ENCODE results near the gene ZC3H12C. TPM values are rescaled to one million over a fixed set of nuclear protein-coding genes. Genes with fewer than 3 reads are reported as not detected.

Gene ZC3H12C
- total RNA-seq, 2 experiments from 2014 or later = 0.28 TPM

- Mint-ChIP-seq H3K9me3 (no peaks in the 10 kb centered on the region), H3K4me1 (no peaks in the 10 kb centered on the region), H3K27ac (no peak overlapping the region), H3K4me3 (no peak overlapping the region), H3K36me3 (no peaks in the 10 kb centered on the region), H3K27me3 (peaks cover 14% of the 10 kb centered on the region)
- ATAC-seq (ENCODE audit: low read depth) = no peak
- POLR2A ChIA-PET = no interaction called here
- DNase-seq = no peak
Observed at GRCh38 chr11:110126936-110127335, 33.7 kb downstream of the ZC3H12C start.

DNA sequence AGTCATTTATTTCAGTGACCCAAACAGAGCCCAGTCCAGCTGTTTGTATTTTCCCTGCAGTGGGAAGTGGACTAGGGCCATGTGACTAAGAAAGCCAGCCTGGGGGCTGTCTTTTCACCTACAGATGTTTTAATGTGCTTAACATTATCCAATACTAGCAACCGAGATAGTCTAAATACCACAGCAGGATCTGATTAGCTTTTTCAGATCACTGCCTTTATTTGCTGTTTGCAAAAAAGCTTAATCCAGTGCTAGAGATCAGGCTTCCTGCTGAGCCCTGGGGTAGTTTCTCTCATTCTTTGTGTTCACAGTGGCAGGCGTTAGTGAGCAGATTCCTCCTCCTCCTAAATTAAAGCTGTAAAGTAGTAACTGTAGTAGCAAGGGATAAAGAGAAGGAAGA lies 35.0 kb downstream of the ZC3H12C start:
- Mint-ChIP-seq H3K27me3 (peaks cover 14% of the 10 kb centered on the region), H3K9me3 (no peaks in the 10 kb centered on the region)
- POLR2A ChIA-PET = no interaction called here

GRCh38 chr11:110130642-110131238 lies 37.5 kb downstream of the ZC3H12C start:
- Mint-ChIP-seq H3K4me1 (no peaks in the 10 kb centered on the region), H3K27me3 (peaks cover 15% of the 10 kb centered on the region), H3K27ac (no peak overlapping the region), H3K4me3 (no peak overlapping the region), H3K36me3 (no peaks in the 10 kb centered on the region), H3K9me3 (no peaks in the 10 kb centered on the region)
- no peak for DNase-seq
- POLR2A ChIA-PET = no interaction called here
- ATAC-seq (ENCODE audit: low read depth) = no peak

More for the DNA sequence above, 35.0 kb downstream of the ZC3H12C start:
- DNase-seq (no peak), ATAC-seq (ENCODE audit: low read depth) (no peak)
- Mint-ChIP-seq H3K4me3 (no peak overlapping the region), H3K36me3 (no peaks in the 10 kb centered on the region), H3K27ac (no peak overlapping the region), H3K4me1 (no peaks in the 10 kb centered on the region)

- no peak for ATAC-seq (ENCODE audit: low read depth)
- Mint-ChIP-seq H3K4me1 (no peaks in the 10 kb centered on the region), H3K4me3 (no peak overlapping the region), H3K27ac (no peak overlapping the region), H3K27me3 (peaks cover 15% of the 10 kb centered on the region), H3K36me3 (no peaks in the 10 kb centered on the region), H3K9me3 (no peaks in the 10 kb centered on the region)
- DNase-seq = no peak
- POLR2A ChIA-PET = no interaction called here
Observed at GRCh38 chr11:110131386-110132123, 38.4 kb downstream of the ZC3H12C start.

- H3K36me3 Mint-ChIP-seq = no peaks in the 10 kb centered on the region
- ATAC-seq (ENCODE audit: low read depth) (no peak), DNase-seq (no peak)
- POLR2A ChIA-PET = no interaction called here
- H3K27me3 Mint-ChIP-seq = peaks cover 11% of the 10 kb centered on the region
- no peaks in the 10 kb centered on the region for H3K4me1 Mint-ChIP-seq
- H3K27ac Mint-ChIP-seq = no peak overlapping the region
- no peaks in the 10 kb centered on the region for H3K9me3 Mint-ChIP-seq
- H3K4me3 Mint-ChIP-seq = no peak overlapping the region
Observed at GRCh38 chr11:110133160-110133559, 40.0 kb downstream of the ZC3H12C start.

DNA sequence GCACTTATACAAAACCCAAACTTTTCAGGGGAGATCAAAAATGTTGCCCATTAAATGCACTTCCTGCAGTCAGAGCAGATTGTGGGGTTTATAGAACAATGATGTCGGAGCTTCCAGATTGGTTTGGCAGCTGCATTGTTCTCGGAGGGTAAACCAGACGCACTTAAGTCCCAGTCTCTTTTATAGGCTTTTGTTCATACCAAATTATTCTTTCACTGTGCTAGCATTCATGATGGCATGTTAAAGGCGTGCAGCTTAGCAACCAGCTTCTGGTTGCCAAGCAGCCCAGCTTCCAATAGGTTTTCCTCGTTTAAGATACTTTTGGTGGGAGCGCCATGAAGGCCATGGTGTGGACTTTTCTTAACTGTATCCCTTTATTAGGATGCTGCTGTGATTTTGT lies 40.9 kb downstream of the ZC3H12C start:
- no peak overlapping the region for H3K27ac Mint-ChIP-seq

GRCh38 chr11:110141812-110142211 lies 48.6 kb downstream of the ZC3H12C start:
- Mint-ChIP-seq H3K4me1 (no peaks in the 10 kb centered on the region), H3K36me3 (no peaks in the 10 kb centered on the region), H3K27ac (no peak overlapping the region), H3K27me3 (peaks cover 2% of the 10 kb centered on the region), H3K4me3 (no peak overlapping the region), H3K9me3 (no peaks in the 10 kb centered on the region)
- ATAC-seq (ENCODE audit: low read depth) (no peak), DNase-seq (no peak)
- POLR2A ChIA-PET = no interaction called here

More for the DNA sequence above, 40.9 kb downstream of the ZC3H12C start:
- H3K9me3 Mint-ChIP-seq = no peaks in the 10 kb centered on the region
- H3K4me3 Mint-ChIP-seq = no peak overlapping the region
- H3K36me3 Mint-ChIP-seq = no peaks in the 10 kb centered on the region
- DNase-seq (no peak), ATAC-seq (ENCODE audit: low read depth) (no peak)
- POLR2A ChIA-PET = no interaction called here
- no peaks in the 10 kb centered on the region for H3K4me1 Mint-ChIP-seq
- H3K27me3 Mint-ChIP-seq = peaks cover 11% of the 10 kb centered on the region

DNA sequence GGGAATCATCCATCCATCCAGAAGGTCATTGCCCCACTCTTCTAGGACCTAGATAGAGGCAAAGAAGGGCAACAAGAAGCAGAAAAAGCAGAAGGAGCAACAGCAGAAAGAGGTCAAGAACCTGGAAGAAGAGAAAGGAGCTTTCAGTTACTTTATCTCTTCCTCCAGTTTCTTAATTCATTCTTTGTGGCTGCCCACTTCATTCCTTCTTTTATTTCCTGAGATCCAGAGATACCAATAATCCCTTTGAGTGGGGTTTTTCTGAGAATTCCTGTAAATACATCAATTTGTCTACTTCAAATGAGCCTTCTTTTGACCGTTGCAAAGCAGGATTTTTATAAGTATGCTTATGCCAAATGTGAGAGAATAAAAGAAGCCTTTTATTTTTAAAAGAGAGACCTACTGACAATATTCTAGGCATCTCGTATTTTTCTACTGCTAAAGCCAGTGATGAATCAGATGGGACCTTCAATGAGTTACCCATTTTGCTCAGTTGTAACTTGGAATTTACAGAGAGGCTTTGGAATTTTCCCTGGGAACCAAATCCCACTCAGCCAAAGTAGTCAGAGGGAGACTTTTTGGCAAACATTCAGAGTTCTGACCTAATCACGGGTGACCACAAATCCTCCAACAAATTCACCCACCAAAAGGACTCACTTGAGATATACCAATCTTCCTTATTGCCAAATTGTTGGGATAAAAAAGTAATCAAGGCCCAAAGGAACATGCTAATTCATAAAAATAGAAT lies 54.9 kb downstream of the ZC3H12C start:
- Mint-ChIP-seq H3K27me3 (peaks cover 13% of the 10 kb centered on the region), H3K4me3 (no peak overlapping the region), H3K9me3 (no peaks in the 10 kb centered on the region), H3K27ac (no peak overlapping the region), H3K36me3 (no peaks in the 10 kb centered on the region), H3K4me1 (no peaks in the 10 kb centered on the region)
- DNase-seq (no peak), ATAC-seq (ENCODE audit: low read depth) (no peak)
- POLR2A ChIA-PET = no interaction called here

DNA sequence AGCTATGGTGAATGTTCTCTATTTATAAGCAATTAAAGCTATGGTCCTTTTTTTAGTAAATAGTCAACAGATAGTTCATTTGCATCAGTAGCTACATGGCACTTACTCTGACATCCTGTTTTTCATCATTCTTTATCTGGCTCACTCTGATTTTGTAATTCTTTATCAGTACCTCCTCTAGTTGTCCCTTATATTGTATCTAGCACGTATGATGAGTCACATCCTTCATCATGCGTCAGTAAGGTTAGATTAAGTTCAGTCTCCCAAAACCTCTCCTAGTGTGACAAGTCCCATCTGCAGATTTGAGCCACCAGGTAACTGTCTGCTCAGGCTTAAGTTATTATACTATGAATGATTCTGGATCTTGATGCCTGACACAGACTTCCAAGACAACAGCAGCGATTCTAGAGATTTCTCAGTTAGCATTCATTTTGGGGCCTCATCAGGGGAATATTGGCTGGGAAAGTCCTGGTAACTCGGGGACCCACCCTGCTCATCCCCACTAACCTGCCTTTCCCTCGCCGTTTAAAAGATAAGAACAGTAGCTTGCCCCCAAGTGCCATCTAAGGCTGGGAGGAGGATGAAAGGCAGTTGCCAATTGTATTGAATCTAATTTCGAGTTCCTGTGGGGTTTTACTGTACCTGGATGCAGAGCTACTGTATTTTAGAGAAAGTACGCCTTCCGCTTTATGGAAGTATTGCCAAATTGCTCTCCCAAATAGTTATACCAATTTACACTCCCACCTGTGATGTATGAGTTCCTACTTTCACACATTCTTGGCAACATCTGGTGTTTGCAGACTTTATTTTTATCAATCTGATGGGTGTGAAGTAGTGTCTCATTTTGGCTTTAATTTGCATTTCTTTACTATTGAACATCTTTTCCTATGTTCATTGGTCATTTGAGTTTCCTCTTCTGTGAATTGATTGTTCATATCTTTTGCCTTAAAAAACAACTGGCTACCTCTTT lies 55.9 kb downstream of the ZC3H12C start:
- POLR2A ChIA-PET = no interaction called here
- no peaks in the 10 kb centered on the region for H3K4me1 Mint-ChIP-seq
- no peak overlapping the region for H3K27ac Mint-ChIP-seq
- no peak for DNase-seq
- H3K27me3 Mint-ChIP-seq = peaks cover 13% of the 10 kb centered on the region
- no peaks in the 10 kb centered on the region for H3K9me3 Mint-ChIP-seq
- H3K4me3 Mint-ChIP-seq = no peak overlapping the region
- no peak for ATAC-seq (ENCODE audit: low read depth)
- H3K36me3 Mint-ChIP-seq = no peaks in the 10 kb centered on the region

GRCh38 chr11:110152199-110152598 lies 59.0 kb downstream of the ZC3H12C start:
- Mint-ChIP-seq H3K4me1 (no peaks in the 10 kb centered on the region), H3K4me3 (no peak overlapping the region), H3K36me3 (no peaks in the 10 kb centered on the region), H3K27ac (no peak overlapping the region), H3K9me3 (no peaks in the 10 kb centered on the region), H3K27me3 (peaks cover 13% of the 10 kb centered on the region)
- ATAC-seq (ENCODE audit: low read depth) = no peak
- POLR2A ChIA-PET = no interaction called here
- DNase-seq = no peak

DNA sequence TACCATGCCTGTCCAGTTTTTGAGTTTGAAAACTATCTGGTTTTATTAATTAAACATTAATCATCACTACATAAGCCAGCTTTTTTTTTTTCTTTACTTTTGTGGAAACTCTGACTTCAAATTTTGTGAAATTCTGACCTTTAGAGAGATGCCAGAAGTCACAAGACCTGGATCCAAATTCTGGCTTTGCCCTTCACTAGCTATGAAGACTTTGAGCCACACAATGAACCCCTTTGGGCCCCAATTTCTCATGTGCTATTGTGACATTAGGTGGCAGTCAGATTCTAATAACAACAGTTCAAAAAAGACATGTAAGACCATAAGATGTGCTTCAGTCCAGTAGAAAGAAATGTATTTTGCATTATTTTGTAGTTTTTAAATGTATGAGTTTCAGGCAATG lies 60.3 kb downstream of the ZC3H12C start:
- ATAC-seq (ENCODE audit: low read depth) (no peak), DNase-seq (no peak)
- POLR2A ChIA-PET = no interaction called here

GRCh38 chr11:110156503-110156902 lies 63.3 kb downstream of the ZC3H12C start:
- Mint-ChIP-seq H3K4me1 (no peaks in the 10 kb centered on the region), H3K27ac (no peak overlapping the region), H3K27me3 (no peaks in the 10 kb centered on the region), H3K36me3 (no peaks in the 10 kb centered on the region), H3K9me3 (no peaks in the 10 kb centered on the region), H3K4me3 (no peak overlapping the region)
- POLR2A ChIA-PET = no interaction called here
- no peak for DNase-seq
- no peak for ATAC-seq (ENCODE audit: low read depth)

More for the DNA sequence above, 60.3 kb downstream of the ZC3H12C start:
- peaks cover 13% of the 10 kb centered on the region for H3K27me3 Mint-ChIP-seq
- no peaks in the 10 kb centered on the region for H3K9me3 Mint-ChIP-seq
- no peak overlapping the region for H3K27ac Mint-ChIP-seq
- no peak overlapping the region for H3K4me3 Mint-ChIP-seq
- no peaks in the 10 kb centered on the region for H3K4me1 Mint-ChIP-seq
- no peaks in the 10 kb centered on the region for H3K36me3 Mint-ChIP-seq

Measured in activated naive CD8-positive, alpha-beta T cell treated with anti-CD3 and anti-CD28 coated beads, Interleukin-2, amount 10 ng/mL, durations not matched to agents 7 days and 5 days (primary cell).